ENCODE data around the gene ANXA10. TPM values are rescaled to one million over a fixed set of nuclear protein-coding genes. Genes with fewer than 3 reads are reported as not detected.

ANXA10 gene
- total RNA-seq, 2 donors from 2014 or later: 4.3 TPM; not detected in 1

DNA sequence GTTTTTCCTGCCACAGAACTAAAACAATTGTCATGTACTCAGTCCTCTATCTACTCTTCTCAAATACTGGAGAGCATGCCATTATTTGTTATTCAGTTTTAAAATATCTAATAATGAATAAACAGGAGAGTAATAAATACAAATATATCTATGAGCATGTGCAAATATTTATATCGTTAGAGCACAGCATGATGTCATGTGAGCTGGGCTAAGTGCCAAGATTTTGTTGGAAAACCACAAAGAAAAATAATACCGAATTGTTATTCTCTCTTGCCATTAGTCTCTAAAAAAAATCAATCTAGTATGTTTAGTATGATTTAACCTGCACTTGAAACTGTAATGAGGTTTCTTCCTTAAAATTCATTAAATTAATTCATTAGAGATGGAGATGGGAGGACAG, 129.0 kb downstream of the ANXA10 start:
- no peak for DNase-seq (ENCODE audit: low spot score)
- TF ChIP-seq CTCF (IDR thresholded peaks at IDR 0.05): no peak
- peaks cover 29% of the 10 kb centered on the region for H3K36me3 ChIP-seq

More for the DNA sequence above, 129.0 kb downstream of the ANXA10 start:
- no peaks in the 10 kb centered on the region for H3K4me1 ChIP-seq (ENCODE audit: control insufficient read depth in 1 of 2, low read depth in 2 of 2)
- H3K9me3 ChIP-seq: no peaks in the 10 kb centered on the region
- no peak overlapping the region for H3K4me3 ChIP-seq
- H3K27me3 ChIP-seq (replicated peaks; ENCODE audit: insufficient read depth): no peaks in the 10 kb centered on the region
- ATAC-seq (ENCODE audit: insufficient number of reproducible peaks, low FRiP score, low read depth): no peak
- no peak overlapping the region for H3K27ac ChIP-seq

Other genes with a start within 250 kb of the ANXA10 start
- 10 to 100 TPM; 16.2 to 38.0 TPM for gene DDX60, start 226.2 kb downstream of the ANXA10 start, total RNA-seq

All from thoracic aorta (tissue), 2 donors.